DOHH2 (cell line): Measurements from ENCODE around the gene TDG.

Experiments
- H3F3A ChIP-seq: fragments of 200-600 bp; sonication (generic), shearing (Covaris generic); 2 replicates; pipeline ENCODE4 v1.6.0; 2016; ENCODE audit warnings: antibody characterized with exemption, mild to moderate bottlenecking; ENCODE audit not compliant: control insufficient read depth, insufficient read depth
- H3K27ac ChIP-seq: fragments of 200-600 bp; sonication (generic); 2 replicates; pipeline ENCODE4 v1.5.1; 2014; ENCODE audit warnings: low read depth, mild to moderate bottlenecking, low read length, moderate library complexity
- H3K27me3 ChIP-seq: fragments of 200-600 bp; sonication (generic); 2 replicates; pipeline ENCODE4 v1.6.1; 2014; ENCODE audit warnings: mild to moderate bottlenecking, low read length, mixed read lengths; ENCODE audit not compliant: control insufficient read depth
- H3K36me3 ChIP-seq: fragments of 200-600 bp; sonication (generic); 2 replicates; pipeline ENCODE4 v1.6.1; 2014; ENCODE audit warnings: mild to moderate bottlenecking, low read length, moderate library complexity, mixed read lengths; ENCODE audit not compliant: control insufficient read depth
- H3K4me1 ChIP-seq: fragments of 200-600 bp; sonication (generic); 2 replicates; pipeline ENCODE4 v1.6.1; 2014; ENCODE audit warnings: mild to moderate bottlenecking, low read length, mixed read lengths; ENCODE audit not compliant: control insufficient read depth
- H3K4me2 ChIP-seq: fragments of 200-600 bp; sonication (generic); 2 replicates; pipeline ENCODE4 v1.6.0; 2014; ENCODE audit warnings: mild to moderate bottlenecking, low read length, moderate library complexity
- H3K4me3 ChIP-seq: fragments of 200-600 bp; sonication (generic); 2 replicates; pipeline ENCODE4 v1.5.1; 2014; ENCODE audit warnings: mild to moderate bottlenecking, low read length, mixed read lengths
- H3K79me2 ChIP-seq: fragments of 200-600 bp; sonication (generic); 2 replicates; pipeline ENCODE4 v1.6.1; 2014; ENCODE audit warnings: mild to moderate bottlenecking, low read length, mixed read lengths; ENCODE audit not compliant: control insufficient read depth
- H3K9me2 ChIP-seq: fragments of 200-600 bp; sonication (generic); replicated peaks from 2 replicates; pipeline ENCODE4 v1.6.1; 2014; ENCODE audit warnings: mild to moderate bottlenecking, low read length, mixed read lengths; ENCODE audit not compliant: control insufficient read depth
- H3K9me3 ChIP-seq: fragments of 200-600 bp; sonication (generic); 2 replicates; pipeline ENCODE4 v1.6.1; 2014; ENCODE audit warnings: antibody characterized with exemption, low read length, mixed read lengths; ENCODE audit not compliant: control insufficient read depth, insufficient read depth
- H4K20me1 ChIP-seq: fragments of 200-600 bp; sonication (generic); 2 replicates; pipeline ENCODE4 v1.6.0; 2014; ENCODE audit warnings: low read depth, mild to moderate bottlenecking, antibody characterized with exemption, low read length, moderate library complexity; ENCODE audit not compliant: control insufficient read depth, insufficient read depth
- EZH2phosphoT487 ChIP-seq: fragments of 200-600 bp; sonication (generic); IDR thresholded peaks from 2 replicates; pipeline ENCODE4 v1.6.1; 2017; ENCODE audit warnings: borderline replicate concordance, mild to moderate bottlenecking, antibody characterized with exemption, low read length, moderate library complexity, mixed read lengths
- TF ChIP-seq, protein P1 (sequence below): fragments of 200-600 bp; sonication (generic); IDR thresholded peaks from one replicate; pipeline ENCODE4 v1.5.1; 2014; ENCODE audit warnings: antibody characterized with exemption, mild to moderate bottlenecking, low read depth, low read length; ENCODE audit not compliant: poor library complexity, severe bottlenecking

TDG gene

DNA sequence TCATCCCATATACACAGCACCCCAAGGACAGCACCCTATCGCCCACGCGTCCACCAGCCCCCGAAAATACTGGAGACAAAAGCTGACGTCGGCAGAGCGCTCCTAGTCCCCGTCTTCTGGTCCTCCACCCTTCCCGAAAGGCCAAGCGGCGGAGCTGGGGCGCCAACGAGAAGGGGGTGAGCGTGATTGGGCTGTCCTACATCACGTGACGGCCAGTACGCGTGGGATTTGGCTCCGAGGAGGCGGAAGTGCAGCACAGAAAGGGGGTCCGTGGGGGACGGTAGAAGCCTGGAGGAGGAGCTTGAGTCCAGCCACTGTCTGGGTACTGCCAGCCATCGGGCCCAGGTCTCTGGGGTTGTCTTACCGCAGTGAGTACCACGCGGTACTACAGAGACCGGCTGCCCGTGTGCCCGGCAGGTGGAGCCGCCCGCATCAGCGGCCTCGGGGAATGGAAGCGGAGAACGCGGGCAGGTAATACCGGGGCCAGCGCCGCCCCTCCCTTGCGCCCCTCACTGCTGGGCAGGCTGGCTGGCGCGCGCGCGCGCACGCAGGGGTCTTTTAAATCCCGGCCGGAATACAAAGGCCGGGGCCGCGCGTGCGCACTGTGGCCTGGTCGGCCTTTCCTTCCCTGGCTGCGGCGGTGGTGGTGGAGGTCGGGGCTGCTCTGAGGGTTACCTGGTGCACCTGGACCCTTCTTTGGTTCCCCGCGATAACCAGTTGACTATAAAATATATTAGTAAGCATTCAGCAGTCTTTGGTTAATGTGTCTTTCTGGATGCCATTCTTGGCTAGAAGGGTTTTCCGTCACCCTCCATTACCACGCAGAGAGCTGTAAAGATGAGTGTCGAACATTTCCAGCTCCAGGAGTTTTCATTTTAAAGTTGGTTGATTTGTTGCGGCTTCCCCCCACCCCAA, at the start of gene TDG:
TSS of gene TDG (plus strand) at position 283 of the 915 bp plus-strand sequence. CDS start at position 449, 166 bp downstream.
- Histone ChIP-seq H3K4me2 (peak within 1 kb of the TSS; percentile 85), H3K4me3 (peak within 1 kb of the TSS; percentile 94), H3K79me2 (peaks cover 76% of the 10 kb centered on the region), H3K36me3 (peaks cover 48% of the 10 kb centered on the region), H3K9me3 (no peaks in the 10 kb centered on the region), H3K9me2 (no peaks in the 10 kb centered on the region), H3K4me1 (peaks cover 46% of the 10 kb centered on the region), H3K27me3 (no peaks in the 10 kb centered on the region), H3K27ac (peak within 1 kb of the TSS; percentile 59), H4K20me1 (no peaks in the 10 kb centered on the region), H3F3A (peaks cover 9% of the 10 kb centered on the region)
- TF ChIP-seq EZH2phosphoT487 = no peak
- TF ChIP-seq, protein P1, sequence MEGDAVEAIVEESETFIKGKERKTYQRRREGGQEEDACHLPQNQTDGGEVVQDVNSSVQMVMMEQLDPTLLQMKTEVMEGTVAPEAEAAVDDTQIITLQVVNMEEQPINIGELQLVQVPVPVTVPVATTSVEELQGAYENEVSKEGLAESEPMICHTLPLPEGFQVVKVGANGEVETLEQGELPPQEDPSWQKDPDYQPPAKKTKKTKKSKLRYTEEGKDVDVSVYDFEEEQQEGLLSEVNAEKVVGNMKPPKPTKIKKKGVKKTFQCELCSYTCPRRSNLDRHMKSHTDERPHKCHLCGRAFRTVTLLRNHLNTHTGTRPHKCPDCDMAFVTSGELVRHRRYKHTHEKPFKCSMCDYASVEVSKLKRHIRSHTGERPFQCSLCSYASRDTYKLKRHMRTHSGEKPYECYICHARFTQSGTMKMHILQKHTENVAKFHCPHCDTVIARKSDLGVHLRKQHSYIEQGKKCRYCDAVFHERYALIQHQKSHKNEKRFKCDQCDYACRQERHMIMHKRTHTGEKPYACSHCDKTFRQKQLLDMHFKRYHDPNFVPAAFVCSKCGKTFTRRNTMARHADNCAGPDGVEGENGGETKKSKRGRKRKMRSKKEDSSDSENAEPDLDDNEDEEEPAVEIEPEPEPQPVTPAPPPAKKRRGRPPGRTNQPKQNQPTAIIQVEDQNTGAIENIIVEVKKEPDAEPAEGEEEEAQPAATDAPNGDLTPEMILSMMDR = peak; percentile 21

DNA sequence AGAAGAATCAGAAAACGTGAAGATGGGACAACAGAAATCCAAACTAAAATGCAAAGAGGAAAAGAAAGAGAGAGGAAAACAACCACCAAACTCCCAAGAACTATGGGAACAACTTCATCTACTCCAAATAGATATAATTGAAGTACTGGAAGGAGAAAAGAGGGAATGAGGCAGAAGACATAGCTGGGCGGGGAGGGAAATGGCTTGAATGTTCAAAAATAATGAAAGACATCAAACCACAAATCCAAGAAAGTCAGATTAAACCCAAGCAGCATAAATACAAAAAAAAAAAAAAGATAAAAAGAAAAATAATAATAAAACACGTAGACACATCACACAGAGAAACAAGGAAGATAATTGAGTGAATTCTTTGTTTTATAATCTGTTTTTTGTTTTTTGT, 47.8 kb upstream of the TDG start:
- Histone ChIP-seq H3K79me2 (no peaks in the 10 kb centered on the region), H3F3A (no peaks in the 10 kb centered on the region), H3K36me3 (no peaks in the 10 kb centered on the region), H3K27me3 (peaks cover 17% of the 10 kb centered on the region), H4K20me1 (no peaks in the 10 kb centered on the region), H3K4me3 (no peak overlapping the region), H3K4me2 (no peak overlapping the region), H3K9me2 (no peaks in the 10 kb centered on the region), H3K9me3 (no peaks in the 10 kb centered on the region), H3K4me1 (no peaks in the 10 kb centered on the region), H3K27ac (no peak overlapping the region)
- no peak for TF ChIP-seq EZH2phosphoT487
- TF ChIP-seq, protein P1 = no peak

DNA sequence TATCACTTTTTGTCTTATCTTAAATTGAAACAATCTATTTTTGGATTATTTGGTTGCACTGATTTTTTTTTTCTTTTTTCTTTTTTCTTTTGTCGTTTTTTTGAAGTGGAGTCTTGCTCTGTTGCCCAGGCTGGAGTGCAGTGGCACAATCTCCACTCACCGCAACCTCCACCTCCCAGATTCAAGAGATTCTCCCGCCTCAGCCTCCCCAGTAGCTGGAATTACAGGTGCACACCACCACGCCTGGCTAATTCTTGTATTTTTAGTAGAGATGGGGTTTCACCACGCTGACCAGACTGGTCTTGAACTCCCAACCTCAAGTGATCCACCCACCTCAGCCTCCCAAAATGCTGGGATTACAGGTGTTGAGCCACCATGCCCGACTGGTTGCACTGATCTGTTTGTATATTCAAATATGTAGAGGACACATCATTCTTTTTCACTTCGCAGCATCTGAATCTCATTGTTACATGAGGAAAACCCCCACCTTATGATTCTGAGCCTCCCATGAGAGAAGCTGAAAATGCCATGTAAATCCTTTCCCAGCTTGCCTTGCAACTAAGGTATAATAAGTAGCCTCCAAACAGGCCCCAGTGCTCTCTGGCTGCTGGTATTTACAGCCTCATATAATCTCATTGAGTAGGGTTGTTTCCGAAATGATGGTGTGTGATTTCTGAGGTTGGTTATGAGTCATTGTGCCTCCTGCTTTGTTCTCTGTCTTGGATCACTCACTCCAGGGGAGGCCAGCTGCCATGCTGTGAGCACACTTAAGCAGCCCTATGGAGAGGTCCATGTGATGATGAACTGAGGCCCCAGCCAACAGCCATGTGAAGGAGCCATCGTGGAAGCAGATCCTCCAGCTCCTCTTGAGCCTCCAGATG, 40.7 kb upstream of the TDG start:
- no peaks in the 10 kb centered on the region for H3K9me2 ChIP-seq
- H4K20me1 ChIP-seq = no peaks in the 10 kb centered on the region
- no peak overlapping the region for H3K4me2 ChIP-seq
- H3K27me3 ChIP-seq = peaks cover 25% of the 10 kb centered on the region
- no peak overlapping the region for H3K4me3 ChIP-seq
- no peak for TF ChIP-seq EZH2phosphoT487
- TF ChIP-seq, protein P1 = no peak
- peaks cover 13% of the 10 kb centered on the region for H3F3A ChIP-seq
- H3K36me3 ChIP-seq = no peaks in the 10 kb centered on the region
- H3K79me2 ChIP-seq = no peaks in the 10 kb centered on the region
- no peaks in the 10 kb centered on the region for H3K9me3 ChIP-seq
- no peak overlapping the region for H3K27ac ChIP-seq
- H3K4me1 ChIP-seq = peaks cover 16% of the 10 kb centered on the region
